Activated CD4-positive, alpha-beta T cell treated with anti-CD3 and anti-CD28 coated beads for 36 hours (primary cell): Measurements from ENCODE around the gene POLH. TPM values are rescaled to one million over a fixed set of nuclear protein-coding genes. Genes with fewer than 3 reads are reported as not detected.
"Not testable (repeated sequence)": the region's sequence is repeated elsewhere in the genome, so short reads cannot be mapped to it uniquely, and the experiment has no call there.

Experiments
- ATAC-seq: fragments of 200-7000 bp; cut with Tn5 transposase; one replicate; pipeline ENCODE4 v1.10.0; 2021; ENCODE audit warnings: mild to moderate bottlenecking, moderate library complexity
- CTCF ChIA-PET: fragments of 350-600 bp; sonication (Branson Sonifier 250); formaldehyde crosslinking; loops from one replicate; lab custom pipeline; 2021; ENCODE audit warnings: antibody characterized with exemption; lab: Charles Lee
- POLR2A ChIA-PET: fragments of 350-600 bp; sonication (Branson Sonifier 250); formaldehyde crosslinking; loops from one replicate; lab custom pipeline; 2021; ENCODE audit warnings: antibody characterized with exemption, inconsistent platforms; lab: Charles Lee
- DNase-seq: peaks from one replicate; pipeline ENCODE4 v3.0.0-alpha.2; 2020
- H3K27ac Mint-ChIP-seq: one replicate; pipeline ENCODE4 v1.8.0; 2021; ENCODE audit warnings: mixed read lengths
- H3K27me3 Mint-ChIP-seq: one replicate; pipeline ENCODE4 v1.8.0; 2021; ENCODE audit warnings: mixed read lengths
- H3K36me3 Mint-ChIP-seq: one replicate; pipeline ENCODE4 v1.8.0; 2021; ENCODE audit warnings: low read depth, mixed read lengths
- H3K4me1 Mint-ChIP-seq: one replicate; pipeline ENCODE4 v1.8.0; 2021; ENCODE audit warnings: mixed read lengths
- H3K4me3 Mint-ChIP-seq: one replicate; pipeline ENCODE4 v1.8.0; 2021; ENCODE audit warnings: mild to moderate bottlenecking, moderate library complexity, mixed read lengths
- H3K9me3 Mint-ChIP-seq: one replicate; pipeline ENCODE4 v1.8.0; 2021; ENCODE audit warnings: low read depth, mixed read lengths
- intact Hi-C, 2 experiments: fragments of 100-400 bp; cut with DNase I in 1 of 2; cut with micrococcal nuclease in 1 of 2; formaldehyde crosslinking; loops; one replicate each; pipeline versions ENCODE4 v1.14.2 to v1.15.1; 2022 to 2024; cut with DNase I, micrococcal nuclease
- total RNA-seq, 2 experiments: library from RNA; stranded (reverse); gene quantifications; one replicate each; pipeline ENCODE4 v1.2.3, GENCODE V29; 2021

The POLH gene
- total RNA-seq, 2 experiments from 2014 or later, result 35.2 to 37.9 TPM

- ChIA-PET POLR2A (interaction anchor here (0.6 kb wide), 1 partner anchor 72 kb away, joined by 5 read pairs; no protein-coding TSS in a partner anchor), CTCF (interaction anchor here (0.6 to 1.2 kb wide), 4 partner anchors 16 to 258 kb away, joined by 3 read pairs; no protein-coding TSS in a partner anchor)
- Mint-ChIP-seq H3K27me3 (no peaks in the 10 kb centered on the region), H3K9me3 (no peaks in the 10 kb centered on the region), H3K27ac (no peak overlapping the region), H3K4me3 (no peak overlapping the region), H3K36me3 (peaks cover 2% of the 10 kb centered on the region), H3K4me1 (peaks cover 5% of the 10 kb centered on the region)
- intact Hi-C loops, result no loop called here
- ATAC-seq, result no peak
- no peak for DNase-seq
These were observed 72.3 kb downstream of the POLH start for GRCh38 chr6:43648248-43648647.

GRCh38 chr6:43652822-43653221 lies 76.8 kb downstream of the POLH start:
- POLR2A ChIA-PET, result interaction anchor here (0.6 kb wide), 1 partner anchor 26 kb away, joined by 3 read pairs; no protein-coding TSS in a partner anchor
- H3K4me3 Mint-ChIP-seq, H3K27me3 Mint-ChIP-seq, H3K36me3 Mint-ChIP-seq, ATAC-seq, intact Hi-C loops, H3K9me3 Mint-ChIP-seq, H3K27ac Mint-ChIP-seq, DNase-seq, H3K4me1 Mint-ChIP-seq: not testable (repeated sequence)
- CTCF ChIA-PET, result interaction anchor here (0.9 to 1.0 kb wide), 2 partner anchors 92 to 471 kb away, joined by 3 read pairs; no protein-coding TSS in a partner anchor

GRCh38 chr6:43657221-43657802 lies 81.3 kb downstream of the POLH start:
- H3K36me3 Mint-ChIP-seq, result no peaks in the 10 kb centered on the region
- intact Hi-C loops, result no loop called here
- ChIA-PET POLR2A (no interaction called here), CTCF (interaction anchor here (1.2 to 1.5 kb wide), 3 partner anchors 11 to 13 kb away, joined by 3 to 4 read pairs (median 4); no protein-coding TSS in a partner anchor)
- no peak overlapping the region for H3K4me3 Mint-ChIP-seq
- no peaks in the 10 kb centered on the region for H3K4me1 Mint-ChIP-seq
- no peak overlapping the region for H3K27ac Mint-ChIP-seq
- ATAC-seq, result no peak
- no peaks in the 10 kb centered on the region for H3K9me3 Mint-ChIP-seq
- H3K27me3 Mint-ChIP-seq, result no peaks in the 10 kb centered on the region
- DNase-seq, result no peak

- H3K36me3 Mint-ChIP-seq, result no peaks in the 10 kb centered on the region
- ChIA-PET CTCF (interaction anchor here (0.9 to 1.5 kb wide), 2 partner anchors 10 to 14 kb away, joined by 3 to 4 read pairs; no protein-coding TSS in a partner anchor), POLR2A (no interaction called here)
- peaks cover 2% of the 10 kb centered on the region for H3K4me1 Mint-ChIP-seq
- ATAC-seq, result no peak
- H3K9me3 Mint-ChIP-seq, result no peaks in the 10 kb centered on the region
- no peak for DNase-seq
- H3K27ac Mint-ChIP-seq, result no peak overlapping the region
- H3K4me3 Mint-ChIP-seq, result no peak overlapping the region
- no peaks in the 10 kb centered on the region for H3K27me3 Mint-ChIP-seq
- intact Hi-C loops, result no loop called here
These were observed 82.2 kb downstream of the POLH start for GRCh38 chr6:43658161-43658560.

- H3K4me3 Mint-ChIP-seq, H3K27me3 Mint-ChIP-seq, DNase-seq, H3K27ac Mint-ChIP-seq, H3K9me3 Mint-ChIP-seq, H3K36me3 Mint-ChIP-seq, intact Hi-C loops, POLR2A ChIA-PET: not testable (repeated sequence)
- CTCF ChIA-PET, result interaction anchor here (0.7 to 1.6 kb wide), 3 partner anchors 110 to 519 kb away, joined by 3 read pairs; no protein-coding TSS in a partner anchor
- ATAC-seq, result peak; percentile 46
- H3K4me1 Mint-ChIP-seq, result peaks cover 13% of the 10 kb centered on the region
These were observed 87.0 kb downstream of the POLH start for GRCh38 chr6:43662948-43663347.

Other genes with a start within 250 kb of the POLH start
- gene ZNF318, start 206.5 kb upstream of the POLH start, total RNA-seq, result 10 to 100 TPM; 11.2 to 12.9 TPM
- gene ABCC10, start 148.6 kb upstream of the POLH start, total RNA-seq, result 10 to 100 TPM; 27.8 to 29.0 TPM
- 1 to 10 TPM; 1.9 to 2.0 TPM for gene DLK2, start 120.6 kb upstream of the POLH start, total RNA-seq
- gene TJAP1, start 98.6 kb upstream of the POLH start, total RNA-seq, result 10 to 100 TPM; 35.6 to 37.2 TPM
- under 1 TPM; 0.18 to 0.19 TPM for gene LRRC73, start 65.8 kb upstream of the POLH start, total RNA-seq
- 10 to 100 TPM; 38.0 to 39.6 TPM for gene YIPF3, start 59.3 kb upstream of the POLH start, total RNA-seq
- gene POLR1C, start 59.1 kb upstream of the POLH start, total RNA-seq, result 10 to 100 TPM; 43.4 to 52.9 TPM
- 100 to 1,000 TPM; 108 to 109 TPM for gene XPO5, start 147 bp upstream of the POLH start, total RNA-seq
- gene GTPBP2, start 53.1 kb downstream of the POLH start, total RNA-seq, result 10 to 100 TPM; 59.8 to 64.6 TPM
- gene MAD2L1BP, start 59.7 kb downstream of the POLH start, total RNA-seq, result 10 to 100 TPM; 35.1 to 35.3 TPM
- gene RSPH9, start 68.9 kb downstream of the POLH start, total RNA-seq, result not detected
- gene MRPS18A, start 111.6 kb downstream of the POLH start, total RNA-seq, result 10 to 100 TPM; 54.0 to 68.7 TPM
- gene VEGFA, start 194.0 kb downstream of the POLH start, total RNA-seq, result 10 to 100 TPM; 64.6 to 72.8 TPM